A172 (cell line): Measurements from ENCODE around the gene CBARP. TPM values are rescaled to one million over a fixed set of nuclear protein-coding genes. Genes with fewer than 3 reads are reported as not detected.

Source experiments
- DNase-seq: peaks from one replicate; pipeline ENCODE4 v3.0.0-alpha.2; 2015; ENCODE audit warnings: low spot score
- total RNA-seq: library from RNA; depleted of rRNA; stranded (reverse); fragments of >200 nt; shearing (Covaris generic); gene quantifications from 2 replicates; pipeline ENCODE4 v1.2.3, GENCODE V29; 2014

The CBARP gene
- total RNA-seq, 1 experiment from 2014 or later, result 0.95 TPM

DNA sequence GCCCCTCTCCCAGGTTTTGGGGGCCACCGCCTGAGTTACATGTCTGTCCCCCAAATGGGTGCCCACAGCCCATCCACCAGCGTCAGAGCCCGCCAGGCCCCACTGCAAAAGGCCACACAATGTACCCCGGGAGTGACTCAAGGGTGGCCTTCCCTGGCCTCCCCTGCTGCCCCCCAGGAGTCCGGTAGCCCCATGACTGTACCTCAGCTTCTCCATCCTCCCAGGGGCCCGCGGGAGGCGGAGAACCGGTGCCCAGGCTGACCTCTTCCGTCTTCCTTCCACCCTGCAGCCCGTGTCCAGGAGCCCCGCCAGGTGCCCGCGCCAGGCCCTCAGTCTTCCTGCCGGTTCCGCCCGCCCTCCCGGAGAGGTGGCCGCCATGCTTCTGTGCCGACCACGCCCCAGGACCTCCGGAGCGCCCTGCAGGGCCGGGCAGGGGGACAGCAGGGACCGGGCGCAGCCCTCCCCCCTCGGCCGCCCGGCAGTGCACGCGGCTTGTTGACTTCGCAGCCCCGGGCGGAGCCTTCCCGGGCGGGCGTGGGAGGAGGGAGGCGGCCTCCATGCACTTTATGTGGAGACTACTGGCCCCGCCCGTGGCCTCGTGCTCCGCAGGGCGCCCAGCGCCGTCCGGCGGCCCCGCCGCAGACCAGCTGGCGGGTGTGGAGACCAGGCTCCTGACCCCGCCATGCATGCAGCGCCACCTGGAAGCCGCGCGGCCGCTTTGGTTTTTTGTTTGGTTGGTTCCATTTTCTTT is 10.3 kb downstream of the CBARP start:
- DNase-seq, result no peak

GRCh38 chr19:1226522-1227303 is 11.1 kb downstream of the CBARP start:
- DNase-seq, result no peak

DNA sequence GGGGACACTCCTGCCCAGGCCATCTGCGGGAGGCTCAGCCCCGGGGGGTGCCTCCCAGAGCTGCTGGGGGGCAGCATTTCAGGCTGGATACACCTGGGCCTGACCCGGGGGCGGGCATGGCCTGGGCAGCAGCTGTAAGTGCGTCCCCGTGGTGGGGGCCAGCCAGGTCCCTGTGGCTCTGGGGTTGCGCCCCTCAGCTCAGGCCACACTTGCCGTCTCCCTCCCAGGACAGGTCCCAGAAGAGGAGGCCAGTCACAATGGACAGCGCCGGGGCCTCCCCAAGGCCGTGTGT is 11.6 kb downstream of the CBARP start:
- no peak for DNase-seq

- DNase-seq, result no peak
Observed at GRCh38 chr19:1225440-1226226, 12.2 kb downstream of the CBARP start.

GRCh38 chr19:1224847-1225246 is 13.0 kb downstream of the CBARP start:
- DNase-seq, result no peak

DNA sequence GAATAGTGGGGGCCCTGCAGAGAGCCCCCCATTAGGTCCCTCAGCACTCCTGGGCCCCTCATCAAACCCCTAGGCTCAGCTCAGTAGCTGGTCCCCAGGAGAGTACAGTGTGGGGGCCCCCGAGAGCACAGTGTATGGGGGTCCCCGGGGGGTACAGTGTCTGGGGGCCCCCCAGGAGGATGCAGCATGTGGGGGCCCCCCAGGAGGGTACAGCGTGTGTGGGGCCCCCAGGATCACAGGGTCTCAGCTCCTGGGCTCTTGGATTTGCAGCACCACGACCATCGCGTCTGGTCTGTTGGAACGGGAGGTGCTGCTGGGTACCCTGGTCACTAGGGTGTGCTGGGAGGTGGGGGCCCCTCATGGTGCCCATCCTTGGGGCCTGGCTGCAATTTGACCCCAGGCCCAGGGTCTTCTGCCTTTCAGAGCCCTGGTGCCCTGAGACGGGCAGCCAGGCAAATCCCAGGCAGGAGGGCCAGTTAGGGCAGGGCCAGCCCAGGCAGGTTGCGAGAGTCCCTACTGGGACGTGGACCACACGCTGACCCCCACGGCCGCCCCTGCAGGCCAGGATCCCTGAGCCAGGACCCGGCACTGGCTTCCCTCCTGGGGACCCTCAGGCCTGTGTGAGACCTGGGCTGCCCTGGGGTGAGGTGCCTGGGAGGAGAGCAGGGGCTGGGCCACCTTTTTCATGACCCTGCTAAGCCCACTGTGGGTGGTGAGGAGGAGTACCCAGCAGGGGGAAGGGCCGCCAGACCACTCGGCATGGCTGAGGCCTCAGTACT is 13.6 kb downstream of the CBARP start:
- no peak for DNase-seq

DNA sequence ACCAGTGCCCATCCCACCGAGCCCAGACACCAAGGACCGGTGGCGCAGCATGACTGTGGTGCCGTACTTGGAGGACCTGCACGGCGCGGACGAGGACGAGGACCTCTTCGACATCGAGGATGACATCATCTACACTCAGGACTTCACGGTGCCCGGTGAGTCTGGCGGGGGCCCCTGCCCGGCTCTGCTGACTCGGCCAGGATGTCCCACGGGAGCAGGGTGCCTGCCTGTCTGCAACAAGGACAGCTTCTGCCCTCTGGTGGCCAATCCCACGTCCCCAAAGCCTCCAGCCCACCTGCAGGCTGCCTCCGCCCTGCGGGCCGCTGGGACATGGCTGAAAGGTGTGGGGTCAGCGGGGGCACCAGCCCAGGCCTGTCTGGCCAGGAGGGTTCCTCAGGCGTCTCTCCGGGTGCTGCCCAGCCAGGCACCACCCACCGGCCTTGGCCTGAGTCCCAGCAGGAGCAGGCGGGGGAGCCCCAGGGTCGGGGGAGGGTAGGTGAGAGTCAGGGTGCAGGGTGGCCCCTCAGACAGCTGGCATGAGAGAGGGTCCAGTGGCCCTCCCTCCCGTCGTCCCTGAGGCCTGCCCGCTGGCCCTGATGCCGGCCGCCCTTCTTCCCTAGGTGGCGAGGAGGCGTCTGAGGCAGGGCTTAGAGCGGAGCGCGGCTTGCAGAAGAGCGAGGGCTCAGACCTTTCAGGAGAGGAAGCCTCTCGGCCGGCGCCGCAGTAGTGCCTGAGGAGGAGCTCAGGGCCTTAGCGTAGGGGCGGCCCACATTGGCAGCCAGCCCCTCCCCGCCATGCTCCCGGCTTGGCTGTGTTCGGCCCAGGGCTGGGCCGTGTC is 14.6 kb downstream of the CBARP start:
- DNase-seq, result peak; percentile 75

- DNase-seq, result no peak
Observed at GRCh38 chr19:1222394-1222793, 15.4 kb downstream of the CBARP start.

DNA sequence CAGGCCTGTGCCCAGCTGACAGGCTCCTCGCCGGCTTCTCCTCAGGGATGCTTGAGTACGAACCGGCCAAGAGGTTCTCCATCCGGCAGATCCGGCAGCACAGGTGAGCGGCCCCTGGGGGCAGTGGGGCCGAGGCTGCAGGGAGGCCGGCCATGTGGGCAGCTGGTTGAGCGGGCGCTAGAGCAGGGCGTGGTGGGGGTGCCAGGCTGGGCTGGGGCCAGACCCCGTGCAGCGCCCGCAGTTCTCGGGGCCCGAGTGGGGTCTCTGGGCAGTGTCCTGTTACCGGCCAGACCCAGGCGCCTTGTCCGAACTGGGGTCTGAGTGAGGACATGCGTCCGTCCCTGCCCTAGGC is 15.9 kb downstream of the CBARP start:
- no peak for DNase-seq

GRCh38 chr19:1220976-1221903 is 16.6 kb downstream of the CBARP start:
- peak; percentile 51 for DNase-seq

- DNase-seq, result no peak
Observed at GRCh38 chr19:1220477-1220930, 17.3 kb downstream of the CBARP start.

DNA sequence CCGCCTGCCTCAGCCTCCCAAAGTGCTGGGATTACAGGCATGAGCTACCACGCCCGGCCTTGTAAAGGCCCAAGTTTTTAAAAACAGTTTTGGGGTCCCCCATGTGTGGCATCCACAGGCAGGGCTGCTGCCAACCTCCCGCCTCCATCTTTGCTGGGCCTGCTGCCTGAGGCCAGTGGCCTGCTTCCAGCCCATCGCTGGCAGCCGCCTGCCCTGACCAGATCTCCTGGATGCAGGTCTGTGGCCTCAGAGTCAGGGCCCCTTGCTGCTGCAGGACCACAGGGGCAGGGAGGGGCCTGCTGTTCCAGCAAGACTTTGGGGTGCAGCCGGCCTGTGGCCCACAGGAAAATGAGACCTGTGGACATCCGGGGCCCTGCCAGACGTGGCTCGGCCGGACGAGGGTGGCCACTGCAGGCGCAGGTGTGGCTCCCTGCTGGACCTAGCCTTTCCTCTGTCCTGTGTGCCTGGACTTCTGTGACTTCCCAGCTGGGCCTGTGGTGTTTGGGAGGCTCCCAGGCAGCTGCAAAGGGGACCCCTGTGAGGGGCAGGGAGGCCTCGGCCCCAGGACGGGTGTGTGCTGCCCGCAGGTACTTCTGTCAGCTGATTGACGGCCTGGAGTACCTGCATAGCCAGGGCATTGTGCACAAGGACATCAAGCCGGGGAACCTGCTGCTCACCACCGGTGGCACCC is 17.9 kb downstream of the CBARP start:
- no peak for DNase-seq

GRCh38 chr19:1218751-1219567 is 18.8 kb downstream of the CBARP start:
- no peak for DNase-seq

DNA sequence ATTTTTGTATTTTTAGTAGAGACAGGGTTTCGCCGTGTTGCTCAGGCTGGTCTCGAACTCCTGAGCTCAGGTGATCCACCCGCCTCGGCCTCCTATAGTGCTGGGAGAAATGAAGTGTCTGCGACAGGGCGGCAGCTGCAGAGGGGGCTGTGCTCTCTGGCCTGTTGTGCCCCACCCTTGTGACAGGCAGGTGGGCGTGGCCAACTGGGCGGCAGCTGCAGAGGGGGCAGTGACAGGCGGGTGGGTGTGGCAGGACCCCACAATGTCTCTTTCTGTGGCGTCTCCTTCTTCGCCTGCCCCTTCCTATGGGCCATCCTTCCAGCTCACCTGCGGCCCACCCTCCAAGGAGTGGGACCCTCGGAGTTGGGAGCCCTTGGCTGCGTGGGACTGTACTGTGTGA is 20.4 kb downstream of the CBARP start:
- DNase-seq, result no peak

- DNase-seq, result no peak
Observed at GRCh38 chr19:1216756-1217155, 21.0 kb downstream of the CBARP start.

DNA sequence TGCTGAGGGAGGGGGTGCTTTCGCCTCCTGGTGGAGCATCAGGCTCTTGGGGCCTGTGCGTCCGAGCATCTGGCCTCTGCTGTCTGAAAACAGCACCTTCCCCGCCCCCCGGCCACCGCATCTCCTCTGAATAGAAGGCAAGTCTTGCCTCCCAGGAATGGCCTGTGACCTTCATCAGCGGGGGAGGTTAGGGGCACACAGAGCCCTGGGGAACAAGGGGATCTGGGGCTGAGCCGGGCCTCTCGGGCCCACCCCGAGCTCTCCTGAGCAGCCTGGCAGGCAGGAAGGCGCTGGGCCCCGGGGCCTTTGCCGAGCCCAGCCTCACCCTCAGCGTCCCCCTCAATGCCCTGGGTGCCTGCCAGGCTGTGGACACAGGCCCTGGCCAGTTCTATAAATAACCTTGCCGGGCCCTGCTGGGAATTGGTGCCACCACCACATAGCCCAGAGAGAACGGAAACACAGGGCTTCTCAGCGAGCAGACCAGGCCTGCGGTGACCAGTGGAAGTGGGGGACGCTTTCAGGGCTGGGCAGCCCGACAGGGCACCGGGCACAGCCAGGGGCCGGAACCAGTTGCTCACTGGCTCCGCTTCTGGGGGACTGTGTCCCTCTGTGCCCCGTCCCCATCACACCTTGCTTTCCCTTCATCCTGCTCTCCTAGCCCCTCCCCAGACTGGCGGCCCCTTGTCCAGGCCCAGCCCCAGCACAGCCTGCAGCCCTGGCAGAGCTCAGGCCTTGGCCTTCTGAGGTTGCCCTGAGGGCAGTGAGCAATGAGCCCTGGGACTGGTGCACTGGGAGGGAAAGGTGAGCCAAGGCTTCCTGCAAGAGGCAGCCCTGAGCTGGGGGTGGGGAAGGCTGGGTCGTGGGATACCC is 22.7 kb downstream of the CBARP start:
- DNase-seq, result peak; percentile 89

GRCh38 chr19:1214299-1214861 is 23.4 kb downstream of the CBARP start:
- no peak for DNase-seq
